Daoy (cell line): ENCODE measurements around the gene SRPRB. TPM values are rescaled to one million over a fixed set of nuclear protein-coding genes. Genes with fewer than 3 reads are reported as not detected.

ENCODE experiments used
- DNase-seq: peaks from one replicate; pipeline ENCODE4 v3.0.0-alpha.2; 2015; ENCODE audit warnings: low read depth
- total RNA-seq: library from RNA; depleted of rRNA; stranded (reverse); fragments of >200 nt; shearing (Covaris generic); gene quantifications from 2 replicates; pipeline ENCODE4 v1.2.3, GENCODE V29; 2014

The SRPRB gene
- total RNA-seq, 1 experiment from 2014 or later, result 117 TPM

- no peak for DNase-seq
These were observed 20.5 kb downstream of the SRPRB start for GRCh38 chr3:133825969-133826727.

DNA sequence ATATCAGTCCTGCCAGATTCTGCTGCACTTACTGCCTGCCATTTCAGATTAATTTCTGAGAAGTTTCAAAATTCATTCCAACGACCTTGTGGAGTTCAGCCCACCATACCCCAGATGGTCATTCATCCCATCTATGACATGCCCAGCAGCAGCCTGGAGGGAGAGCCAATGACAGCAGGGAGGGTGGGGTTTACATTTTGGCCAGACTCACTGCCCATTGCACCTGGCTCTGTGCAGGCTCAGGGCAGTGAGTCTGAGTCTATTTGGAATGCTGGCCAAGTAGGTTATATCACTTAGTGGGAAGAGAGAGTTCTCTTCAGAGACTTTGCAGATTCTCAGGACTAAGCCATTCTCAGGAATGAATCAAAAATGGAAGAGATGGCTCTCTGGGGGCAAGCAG is 21.5 kb downstream of the SRPRB start:
- DNase-seq, result no peak

- no peak for DNase-seq
These were observed 22.1 kb downstream of the SRPRB start for GRCh38 chr3:133827684-133828083.

DNA sequence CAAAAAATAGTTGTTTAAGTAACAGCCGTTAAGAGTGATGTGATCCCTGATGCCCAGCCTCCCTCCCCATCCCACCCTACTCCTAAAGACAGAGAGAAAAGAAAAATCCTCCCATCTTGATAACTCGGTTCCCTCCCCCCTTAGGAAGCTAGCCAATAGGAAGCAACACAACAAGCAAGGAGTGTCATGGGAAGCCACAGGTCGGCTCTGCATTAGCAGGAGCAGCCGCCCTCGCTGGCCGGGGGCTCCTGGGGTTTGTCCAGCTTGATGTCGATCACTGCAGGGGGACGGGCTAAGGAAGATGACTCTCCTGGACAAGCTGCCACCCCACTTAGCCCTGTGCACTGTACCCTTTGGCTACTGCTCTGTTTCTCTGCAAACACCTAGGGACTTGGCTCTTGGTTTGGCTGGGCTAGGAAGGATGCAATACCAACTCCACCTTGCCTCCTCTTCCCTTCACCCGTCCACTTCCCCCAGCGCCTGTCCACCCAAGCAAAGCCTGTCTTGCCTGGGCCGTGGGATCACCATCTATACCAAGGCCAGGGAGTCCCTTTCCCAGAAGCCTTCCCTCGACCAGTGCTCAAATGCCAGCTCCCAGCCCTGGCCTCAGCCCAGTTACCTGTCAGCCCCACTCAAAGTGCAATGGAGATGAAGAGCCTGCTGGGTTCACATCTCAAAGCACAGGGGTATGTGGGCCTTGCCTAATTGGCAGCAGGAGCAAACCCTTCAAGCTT is 23.1 kb downstream of the SRPRB start:
- DNase-seq, result peak; percentile 24

- DNase-seq, result no peak
These were observed 23.7 kb downstream of the SRPRB start for GRCh38 chr3:133829310-133829707.

DNA sequence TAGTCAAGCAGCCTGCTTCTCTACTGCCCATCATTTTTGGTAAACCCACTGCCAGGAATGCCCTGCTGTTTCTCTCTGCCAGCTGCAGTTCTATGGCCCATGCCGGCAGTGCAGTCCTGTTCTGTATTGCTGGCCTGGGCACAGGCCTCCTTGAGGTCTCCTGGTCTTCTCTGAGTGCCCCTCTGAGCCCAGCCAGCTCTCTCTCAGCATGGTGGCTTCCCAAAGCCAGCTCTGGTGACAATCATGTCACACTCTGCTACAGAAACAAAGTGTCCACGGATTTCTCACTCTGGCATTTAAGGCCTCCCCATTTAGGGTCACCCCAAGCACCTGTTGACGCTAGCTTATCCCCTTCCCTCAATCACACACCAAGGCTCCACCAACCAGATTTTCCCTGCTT is 24.5 kb downstream of the SRPRB start:
- DNase-seq, result no peak

GRCh38 chr3:133831966-133832801 is 26.6 kb downstream of the SRPRB start:
- DNase-seq, result no peak

DNA sequence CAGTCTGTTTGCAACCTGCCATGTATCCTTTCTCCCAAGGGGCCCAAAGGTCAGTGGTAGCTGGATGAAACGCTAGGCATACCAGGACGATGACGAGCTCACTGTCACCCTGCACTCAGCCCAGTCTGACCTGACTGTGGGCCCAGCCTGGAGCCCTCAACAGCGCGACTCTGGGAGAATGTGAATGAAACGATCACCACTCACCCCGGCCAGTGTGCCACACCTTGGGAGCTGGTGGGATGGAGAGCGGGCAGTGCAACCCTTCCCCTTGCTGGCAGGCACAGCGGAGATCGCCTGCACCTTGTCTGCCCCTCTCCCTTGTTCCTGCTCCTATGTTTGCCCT is 27.2 kb downstream of the SRPRB start:
- no peak for DNase-seq

DNA sequence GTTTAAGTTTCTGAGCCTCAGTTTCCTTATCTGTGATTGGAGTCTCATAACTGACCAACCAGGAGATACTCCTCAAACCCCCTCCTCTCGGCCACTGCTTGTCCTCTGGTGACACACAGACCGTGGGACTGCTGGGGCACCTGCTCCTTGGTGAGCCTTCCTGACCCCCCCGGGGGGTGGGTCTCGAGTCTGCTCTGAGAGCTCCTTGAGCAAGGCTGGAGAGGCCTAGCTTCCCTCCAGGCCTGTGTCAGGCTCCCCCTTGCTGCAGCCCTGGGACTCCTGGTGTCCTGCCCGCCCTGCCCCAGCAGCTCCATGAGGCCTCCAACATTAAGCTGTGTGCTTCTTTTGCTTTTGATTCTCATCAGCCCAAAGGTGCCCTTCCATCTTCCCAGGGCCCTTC is 27.7 kb downstream of the SRPRB start:
- no peak for DNase-seq

DNA sequence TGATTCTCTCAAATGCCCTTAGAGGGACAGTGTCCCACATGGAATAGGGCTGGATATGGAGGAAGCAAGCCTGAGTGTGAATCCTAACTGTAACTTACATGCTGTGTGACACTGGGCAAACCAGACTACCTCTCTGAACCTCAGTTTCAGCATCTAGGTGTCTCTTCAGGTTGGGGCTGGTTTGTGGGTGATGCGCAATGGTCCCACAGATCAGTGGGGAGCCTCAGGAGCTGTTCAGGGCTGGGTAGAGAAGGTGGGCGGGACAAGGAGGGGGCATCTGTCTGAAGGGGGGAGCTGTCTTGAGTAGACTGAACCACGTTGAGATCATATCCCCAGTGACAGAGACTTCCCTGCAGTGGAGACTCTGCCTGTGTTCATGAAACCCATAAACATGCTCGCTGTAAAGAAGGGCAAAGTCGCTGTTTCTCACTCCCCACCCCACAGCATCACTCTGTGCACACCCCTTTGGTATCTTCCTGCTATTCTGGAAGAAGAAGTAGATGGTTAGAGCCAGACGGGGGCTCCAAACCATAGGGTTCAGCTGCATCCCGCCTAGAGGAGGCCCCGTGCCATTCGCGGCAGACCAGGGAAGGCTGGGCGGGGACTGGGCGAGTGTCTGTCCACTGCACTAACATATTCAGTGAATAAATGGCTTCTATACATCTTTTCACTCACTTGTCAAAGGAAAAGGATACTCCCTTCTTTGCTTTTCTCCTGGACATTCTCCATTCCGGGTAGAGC is 28.4 kb downstream of the SRPRB start:
- DNase-seq, result no peak

- no peak for DNase-seq
These were observed 29.2 kb downstream of the SRPRB start for GRCh38 chr3:133834621-133835417.

GRCh38 chr3:133835418-133835743 is 29.8 kb downstream of the SRPRB start:
- DNase-seq, result no peak

DNA sequence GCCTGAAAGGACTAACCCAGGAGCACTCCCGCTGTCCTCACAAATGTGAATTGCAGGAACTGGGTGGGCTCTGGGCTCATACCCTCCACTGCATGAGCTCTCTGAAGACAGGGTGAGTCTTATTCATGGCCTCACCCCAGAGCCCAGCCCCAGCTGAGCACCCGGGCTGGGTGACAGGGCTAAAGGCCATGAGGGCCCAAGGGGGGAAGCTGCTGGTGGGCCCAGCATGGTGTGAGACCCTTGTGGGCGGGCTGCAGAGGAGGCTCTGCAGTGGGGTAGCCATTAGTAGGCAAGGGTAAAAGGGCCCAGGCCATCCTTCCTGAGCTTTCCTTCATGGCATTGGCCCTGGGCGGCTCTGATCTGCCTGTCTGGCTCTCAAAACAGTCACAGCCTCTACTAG is 30.3 kb downstream of the SRPRB start:
- no peak for DNase-seq

DNA sequence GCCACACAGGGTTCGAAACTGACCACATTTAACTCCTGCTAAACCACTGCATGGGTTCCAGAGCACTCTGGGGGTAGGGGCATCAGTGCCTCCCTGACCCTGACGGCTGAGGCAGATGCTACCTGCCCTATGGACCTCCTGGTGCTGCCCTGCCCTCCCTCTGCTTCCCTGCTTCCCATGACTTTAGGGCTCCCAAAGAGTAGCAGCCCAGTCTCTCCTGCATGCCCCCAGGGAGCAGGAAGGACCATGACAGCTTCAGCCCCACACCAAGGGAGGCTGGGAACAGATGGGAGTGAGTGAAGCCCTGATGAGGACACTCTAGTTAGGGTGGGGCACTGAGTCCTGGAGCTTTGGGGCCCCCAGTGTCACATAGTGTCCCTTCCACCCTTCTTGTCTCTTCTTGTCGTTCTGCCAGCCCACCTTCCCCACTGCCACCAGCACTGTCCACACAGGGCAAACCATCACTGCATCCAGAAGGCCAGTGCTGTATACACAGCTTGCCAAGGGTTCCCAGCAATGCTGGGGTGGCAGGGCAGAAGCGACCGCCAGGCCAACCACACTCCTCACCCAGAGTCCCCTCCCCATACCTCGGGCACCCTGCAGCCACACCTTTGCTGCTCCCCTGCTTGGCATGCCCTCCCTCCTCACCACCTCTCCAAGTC is 31.0 kb downstream of the SRPRB start:
- no peak for DNase-seq

DNA sequence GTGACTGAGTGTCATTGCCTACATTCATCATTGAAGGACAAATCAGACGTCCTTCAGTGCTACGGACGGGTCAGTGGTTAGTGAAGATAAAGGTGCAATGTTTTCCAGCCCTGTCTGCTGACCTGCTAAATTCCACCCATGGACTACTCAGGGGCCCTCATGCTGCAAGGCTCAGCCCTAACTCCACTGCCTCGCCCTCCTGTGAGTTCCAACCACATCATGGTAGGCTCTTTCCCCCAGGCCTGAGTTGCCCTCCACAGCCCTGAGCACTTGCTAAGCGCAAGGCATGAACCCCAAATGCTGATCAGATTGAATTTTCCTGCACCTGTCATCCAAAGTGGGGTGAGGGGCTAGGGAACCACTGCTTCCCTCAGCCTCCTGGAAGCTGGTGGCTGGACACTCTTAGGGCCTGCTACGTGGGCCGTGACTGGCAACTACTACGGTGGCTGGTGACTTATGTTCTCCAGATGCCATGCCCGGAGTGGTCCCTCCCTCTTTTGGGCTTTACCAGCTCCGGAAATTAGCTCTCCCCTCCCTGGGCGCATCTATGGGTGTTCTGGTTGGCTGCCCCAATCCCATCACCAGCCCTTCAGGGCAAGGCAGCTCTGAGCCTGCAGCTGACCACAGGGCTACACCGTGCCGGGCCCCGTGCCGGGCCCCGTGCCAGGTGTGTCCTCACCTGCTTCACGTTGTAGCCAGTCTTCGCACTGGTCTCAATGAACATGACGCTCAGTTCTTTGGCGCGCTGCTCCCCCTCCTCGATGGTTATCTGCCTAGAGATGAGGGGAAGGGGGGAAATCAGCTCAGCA is 32.1 kb downstream of the SRPRB start:
- DNase-seq, result no peak

- DNase-seq, result no peak
These were observed 32.7 kb downstream of the SRPRB start for GRCh38 chr3:133838296-133838789.

DNA sequence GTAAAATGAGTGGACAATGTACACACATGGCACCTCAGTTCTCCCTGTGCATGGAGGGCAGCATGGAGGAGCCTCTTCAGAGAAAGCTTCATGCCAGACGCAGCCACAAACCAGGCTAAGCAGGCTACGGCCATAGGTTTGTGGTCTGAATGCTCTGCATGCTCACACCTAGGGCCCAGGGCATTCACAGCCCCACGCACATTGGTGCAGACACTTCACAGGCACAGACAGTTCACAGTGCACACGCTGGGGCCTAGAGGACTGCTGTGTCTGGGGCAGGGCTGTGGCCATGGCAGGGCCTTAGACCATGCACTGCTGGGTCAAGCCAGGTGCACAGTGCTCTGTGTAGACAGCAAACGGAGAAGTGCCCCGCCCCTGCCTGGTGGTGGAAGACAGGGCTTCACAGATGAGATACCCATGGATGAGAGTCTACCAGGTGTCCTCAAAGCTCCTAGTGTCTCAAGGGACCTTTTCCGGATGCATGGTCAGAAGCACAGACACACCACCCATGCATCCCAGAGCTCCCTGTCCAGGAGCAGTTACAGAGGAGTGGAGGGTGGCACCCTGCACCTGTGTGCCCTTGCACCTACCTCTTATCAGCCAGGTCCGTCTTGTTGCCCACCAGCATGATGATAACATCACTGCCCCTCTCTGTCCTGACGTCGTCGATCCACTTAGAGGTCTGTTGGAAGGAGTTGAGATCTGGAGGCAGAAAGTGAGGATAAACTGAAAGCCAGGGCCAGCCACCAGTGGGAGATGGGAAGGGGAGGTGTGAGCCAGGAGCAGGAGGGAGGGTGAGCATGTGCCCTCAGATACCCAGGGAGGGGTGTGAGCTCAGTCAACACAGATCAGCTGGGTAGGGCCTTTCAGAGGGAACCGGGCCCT is 33.5 kb downstream of the SRPRB start:
- DNase-seq, result no peak

DNA sequence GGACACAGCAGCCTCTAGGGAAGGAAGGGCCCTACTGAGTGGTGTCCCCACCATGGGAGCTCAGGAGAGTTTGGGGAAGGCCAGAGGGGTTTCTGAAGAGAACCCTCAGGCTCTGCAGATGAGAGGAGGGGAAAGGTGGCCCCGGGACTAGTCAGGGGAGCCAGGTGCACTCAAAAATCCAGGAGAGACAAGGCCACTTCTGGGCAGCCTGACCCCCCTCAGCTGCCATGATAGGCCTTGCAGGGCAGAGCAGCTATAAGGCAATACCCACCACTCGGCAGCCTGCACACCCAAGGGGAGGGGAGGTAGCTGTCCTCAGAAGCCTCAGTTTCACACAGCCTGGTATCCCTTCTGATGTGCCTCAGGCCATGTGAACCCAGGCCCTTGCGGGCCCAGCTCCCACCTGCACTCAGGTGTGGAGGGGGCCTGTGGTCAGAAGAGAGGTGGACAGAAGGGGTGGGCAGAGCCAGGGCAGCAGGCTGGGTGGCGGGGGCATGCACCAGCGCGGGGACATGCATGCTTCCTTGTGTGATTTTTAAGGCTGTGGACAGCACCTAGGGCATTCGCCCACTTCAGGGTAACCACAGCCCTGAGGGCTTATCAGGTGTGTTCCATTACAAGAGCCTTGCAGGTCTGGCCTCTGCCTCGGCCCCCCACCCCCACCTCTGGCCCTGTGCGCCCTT is 34.6 kb downstream of the SRPRB start:
- DNase-seq, result no peak
